Body of pancreas (tissue), 4 donors: ENCODE measurements around the gene NTPCR. TPM values are rescaled to one million over a fixed set of nuclear protein-coding genes. Genes with fewer than 3 reads are reported as not detected.

ENCODE experiments used
- ATAC-seq: fragments of 150-250 bp; one replicate; pipeline ENCODE4 v1.9.1; 2016
- DNase-seq, 4 donors: peaks; one replicate each; pipeline ENCODE4 v3.0.0-alpha.2; 2019
- H3K27ac ChIP-seq, 4 donors: fragments of 200-600 bp; sonication (generic); 1 replicate in 3 of 4; 2 replicates in 1 of 4; pipeline versions ENCODE4 v1.5.1 to v1.6.1; 2016 to 2019; ENCODE audit warnings: mild to moderate bottlenecking in 1 of 4, mixed read lengths in 1 of 4, moderate library complexity in 1 of 4
- H3K27me3 ChIP-seq, 2 donors: fragments of 200-600 bp; sonication (generic); one replicate each; pipeline ENCODE4 v1.6.0; 2016; ENCODE audit warnings: mild to moderate bottlenecking in 1 of 2
- H3K36me3 ChIP-seq, 2 donors: fragments of 200-600 bp; sonication (generic); replicated peaks in 1 of 2; 2 replicates each; pipeline ENCODE4 v1.5.1; 2016; ENCODE audit warnings: low read depth in 2 of 2; ENCODE audit not compliant: insufficient read depth in 1 of 2
- H3K4me1 ChIP-seq: fragments of 200-600 bp; sonication (generic); one replicate; pipeline ENCODE4 v1.6.0; 2016
- H3K4me3 ChIP-seq, 2 donors: fragments of 200-600 bp; sonication (generic); 1 replicate in 1 of 2; 2 replicates in 1 of 2; pipeline ENCODE4 v1.5.1; 2016 to 2019
- H3K9me3 ChIP-seq, 3 donors: fragments of 200-600 bp; sonication (generic); 1 replicate in 2 of 3; 2 replicates in 1 of 3; pipeline ENCODE4 v1.5.1; 2016
- CTCF ChIP-seq, 7 experiments: fragments of 450-650 bp in 4 of 7; fragments of 200-600 bp in 3 of 7; sonication (generic) in 3 of 7; IDR thresholded peaks; one replicate each; pipeline ENCODE4 v1.5.1; 2016 to 2019; ENCODE audit warnings: antibody characterized with exemption in 7 of 7
- POLR2A ChIP-seq, 3 donors: fragments of 450-650 bp; IDR thresholded peaks; one replicate each; pipeline ENCODE4 v1.6.1; 2016; ENCODE audit warnings: antibody characterized with exemption in 3 of 3, mild to moderate bottlenecking in 2 of 3
- WGBS, 2 donors: methylation state at CpG; one replicate each; pipeline ENCODE4 v1.1.5; 2017; 5-methylcytosine and 5-hydroxymethylcytosine counted together
- intact Hi-C: fragments of 100-400 bp; cut with DNase I; formaldehyde crosslinking; loops from one replicate; pipeline ENCODE4 v1.15.1; 2023
- total RNA-seq, 2 donors: library from RNA; depleted of rRNA; stranded (reverse); fragments of >200 nt; gene quantifications; one replicate each; pipeline ENCODE4 v1.1.0, GENCODE V29; 2016

Gene NTPCR
- total RNA-seq, 2 donors from 2014 or later, result 8.2 to 14.3 TPM

GRCh38 chr1:232904131-232904530, 46.3 kb upstream of the NTPCR start:
- TF ChIP-seq POLR2A (IDR thresholded peaks at IDR 0.05) (no peak), CTCF (IDR thresholded peaks at IDR 0.05) (no peak)
- intact Hi-C loops, result no loop called here
- H3K36me3 ChIP-seq, result no peaks in the 10 kb centered on the region
- H3K27me3 ChIP-seq, result no peaks in the 10 kb centered on the region
- no peak overlapping the region for H3K27ac ChIP-seq
- H3K4me1 ChIP-seq, result peaks cover 6% of the 10 kb centered on the region
- no peak for DNase-seq
- WGBS, 2 donors, result 84 to 86% methylated on average over 4 of the region's 4 CpGs
- H3K9me3 ChIP-seq, result no peaks in the 10 kb centered on the region
- H3K4me3 ChIP-seq, result no peak overlapping the region
- no peak for ATAC-seq

- TF ChIP-seq CTCF (IDR thresholded peaks at IDR 0.05) (no peak), POLR2A (IDR thresholded peaks at IDR 0.05) (no peak)
- WGBS, 2 donors, result 38 to 40% methylated on average over 1 of the region's 1 CpG
These were observed 45.8 kb upstream of the NTPCR start for GRCh38 chr1:232904566-232904965.

GRCh38 chr1:232905331-232906034, 44.9 kb upstream of the NTPCR start:
- intact Hi-C loops, result no loop called here
- Histone ChIP-seq H3K27ac (no peak overlapping the region), H3K27me3 (no peaks in the 10 kb centered on the region), H3K4me1 (peaks cover 6% of the 10 kb centered on the region), H3K9me3 (no peaks in the 10 kb centered on the region), H3K36me3 (no peaks in the 10 kb centered on the region), H3K4me3 (no peak overlapping the region)
- no peak for TF ChIP-seq POLR2A (IDR thresholded peaks at IDR 0.05)
- no peak for TF ChIP-seq CTCF (IDR thresholded peaks at IDR 0.05)
- DNase-seq (peak in 1 of 4 donors; percentile 13), ATAC-seq (no peak)
- WGBS, 2 donors, result 74 to 82% methylated on average over 4 of the region's 4 CpGs

More at GRCh38 chr1:232904566-232904965, 45.8 kb upstream of the NTPCR start:
- no peaks in the 10 kb centered on the region for H3K9me3 ChIP-seq
- peaks cover 6% of the 10 kb centered on the region for H3K4me1 ChIP-seq
- no peaks in the 10 kb centered on the region for H3K27me3 ChIP-seq
- intact Hi-C loops, result no loop called here
- no peaks in the 10 kb centered on the region for H3K36me3 ChIP-seq
- DNase-seq (no peak), ATAC-seq (no peak)
- no peak overlapping the region for H3K27ac ChIP-seq
- H3K4me3 ChIP-seq, result no peak overlapping the region

- intact Hi-C loops, result no loop called here
- ATAC-seq, result no peak
- Histone ChIP-seq H3K36me3 (no peaks in the 10 kb centered on the region), H3K4me3 (no peak overlapping the region), H3K27me3 (no peaks in the 10 kb centered on the region), H3K9me3 (no peaks in the 10 kb centered on the region), H3K4me1 (no peaks in the 10 kb centered on the region), H3K27ac (no peak overlapping the region)
- TF ChIP-seq CTCF (IDR thresholded peaks at IDR 0.05) (no peak), POLR2A (IDR thresholded peaks at IDR 0.05) (no peak)
- 86 to 89% methylated on average over 6 of the region's 6 CpGs for WGBS, 2 donors
- DNase-seq, result no peak
These were observed 44.0 kb upstream of the NTPCR start for GRCh38 chr1:232906441-232906840.

GRCh38 chr1:232908831-232909230, 41.6 kb upstream of the NTPCR start:
- Histone ChIP-seq H3K4me1 (no peaks in the 10 kb centered on the region), H3K27ac (no peak overlapping the region), H3K4me3 (no peak overlapping the region), H3K36me3 (no peaks in the 10 kb centered on the region), H3K9me3 (no peaks in the 10 kb centered on the region), H3K27me3 (no peaks in the 10 kb centered on the region)
- ATAC-seq, result no peak
- intact Hi-C loops, result no loop called here
- TF ChIP-seq CTCF (IDR thresholded peaks at IDR 0.05), result no peak
- no peak for TF ChIP-seq POLR2A (IDR thresholded peaks at IDR 0.05)
- no peak for DNase-seq
- WGBS, 2 donors, result 88 to 94% methylated on average over 7 of the region's 7 CpGs
